Transverse colon (tissue), 4 donors: Measurements from ENCODE around the gene SPOUT1. TPM values are rescaled to one million over a fixed set of nuclear protein-coding genes. Genes with fewer than 3 reads are reported as not detected.
A peak's percentile ranks its signal among the peaks of the same experiment; 100 is the strongest.
"Not testable (repeated sequence)": the region's sequence is repeated elsewhere in the genome, so short reads cannot be mapped to it uniquely, and the experiment has no call there.

Source experiments
- DNase-seq: peaks from one replicate; pipeline ENCODE4 v3.0.0-alpha.2; 2019
- H3K27ac ChIP-seq, 4 donors: fragments of 200-600 bp; sonication (generic); 2 replicates each; pipeline ENCODE4 v1.5.1; 2016 to 2018; ENCODE audit warnings: inconsistent platforms in 4 of 4
- H3K27me3 ChIP-seq: fragments of 200-600 bp; sonication (generic); 2 replicates; pipeline ENCODE4 v1.5.1; 2017; ENCODE audit warnings: inconsistent platforms
- H3K36me3 ChIP-seq, 4 donors: fragments of 200-600 bp; sonication (generic); 2 replicates each; pipeline ENCODE4 v1.5.1; 2017 to 2019; ENCODE audit warnings: inconsistent platforms in 4 of 4
- H3K4me1 ChIP-seq, 4 donors: fragments of 200-600 bp; sonication (generic); 2 replicates each; pipeline ENCODE4 v1.5.1; 2017 to 2020; ENCODE audit warnings: inconsistent platforms in 4 of 4
- H3K4me3 ChIP-seq, 4 donors: fragments of 200-600 bp; sonication (generic); 1 replicate in 1 of 4; 2 replicates in 3 of 4; pipeline versions ENCODE4 v1.5.1 to v1.6.1; 2017 to 2019; ENCODE audit warnings: inconsistent platforms in 4 of 4
- H3K9me3 ChIP-seq, 2 donors: fragments of 200-600 bp; sonication (generic); 2 replicates each; pipeline ENCODE4 v1.5.1; 2017 to 2019; ENCODE audit warnings: inconsistent platforms in 2 of 2
- EP300 ChIP-seq: sonication (generic); formaldehyde crosslinking; IDR thresholded peaks from one replicate; pipeline ENCODE4 v1.6.1; 2017; ENCODE audit warnings: antibody characterized with exemption, low read depth
- POLR2A ChIP-seq: fragments of 450-650 bp; IDR thresholded peaks from one replicate; pipeline ENCODE4 v1.6.1; 2016; ENCODE audit warnings: antibody characterized with exemption, mild to moderate bottlenecking, moderate library complexity
- POLR2AphosphoS5 ChIP-seq, 3 donors: sonication (generic); formaldehyde crosslinking; IDR thresholded peaks; one replicate each; pipeline ENCODE4 v1.6.1; 2016; ENCODE audit warnings: antibody characterized with exemption in 3 of 3
- whole genome bisulfite sequencing, 2 donors: methylation state at CpG; one replicate each; pipeline ENCODE4 v1.1.5; 2018; ENCODE audit warnings: low coverage in 1 of 2; 5-methylcytosine and 5-hydroxymethylcytosine counted together
- in situ Hi-C, 4 donors: fragments of 200-750 bp; cut with MboI; loops; one replicate each; pipeline versions ENCODE4 v1.15.0 to v1.15.1; 2017; ENCODE audit warnings: low sequenced_read_pairs in 3 of 4, low pct_ligation_motif_present in 1 of 4, low pct_unique_long_range_greater_than_20kb in 1 of 4
- intact Hi-C: fragments of 100-400 bp; cut with DNase I; formaldehyde crosslinking; loops from one replicate; pipeline ENCODE4 v1.15.1; 2023; ENCODE audit warnings: low total_unique reads
- total RNA-seq, 4 donors: library from RNA; depleted of rRNA; stranded (reverse); fragments of >200 nt; gene quantifications; one replicate each; pipeline ENCODE4 v1.1.0, GENCODE V29; 2016
- TF ChIP-seq, protein P1 (sequence below), 5 experiments: fragments of 200-600 bp in 3 of 5; fragments of 450-650 bp in 2 of 5; sonication (generic) in 3 of 5; IDR thresholded peaks; 1 replicate in 2 of 5; 2 replicates in 3 of 5; pipeline ENCODE4 v1.5.1; 2016 to 2017; ENCODE audit warnings: antibody characterized with exemption in 5 of 5, inconsistent platforms in 3 of 5, mild to moderate bottlenecking in 2 of 5, moderate library complexity in 1 of 5

SPOUT1 gene
- total RNA-seq, 4 donors from 2014 or later: 19.5 to 48.3 (median 26.6) TPM

DNA sequence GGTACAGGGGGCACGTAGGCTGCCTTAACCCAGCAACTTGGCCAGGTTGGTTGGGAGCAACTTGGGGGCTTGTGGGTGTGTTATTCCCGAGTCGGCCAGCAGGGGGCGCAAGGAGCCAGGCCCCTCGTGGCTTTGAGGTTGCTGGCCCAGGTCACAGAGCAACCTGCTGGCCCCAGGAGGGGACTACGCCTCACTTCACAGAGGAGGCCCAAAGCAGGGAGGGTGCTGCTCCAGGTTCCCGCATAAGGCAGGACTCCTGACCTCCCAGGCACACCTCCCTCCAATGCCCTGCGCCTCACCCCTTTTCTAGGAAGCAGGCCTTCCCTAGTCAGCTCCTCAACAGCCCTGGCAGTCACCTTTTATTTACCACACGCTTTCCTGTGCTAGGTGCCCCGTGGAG, 34.1 kb upstream of the SPOUT1 start:
- H3K36me3 ChIP-seq: no peaks in the 10 kb centered on the region
- no peaks in the 10 kb centered on the region for H3K27me3 ChIP-seq
- peaks cover 0 to 7% (median 2%) of the 10 kb centered on the region in 4 donors for H3K4me1 ChIP-seq
- intact Hi-C loops (loop anchor here (1.0 kb wide), 1 partner anchor 65 kb away; no protein-coding TSS in a partner anchor), in situ Hi-C loops (loop anchor here (5.0 to 10.0 kb wide), 3 partner anchors 59 to 64 kb away; partner anchors contain the start of gene PHYHD1 (in 3 of the 4))
- TF ChIP-seq POLR2A (no peak), POLR2AphosphoS5 (IDR thresholded peaks at IDR 0.05) (no peak)
- TF ChIP-seq, protein P1, sequence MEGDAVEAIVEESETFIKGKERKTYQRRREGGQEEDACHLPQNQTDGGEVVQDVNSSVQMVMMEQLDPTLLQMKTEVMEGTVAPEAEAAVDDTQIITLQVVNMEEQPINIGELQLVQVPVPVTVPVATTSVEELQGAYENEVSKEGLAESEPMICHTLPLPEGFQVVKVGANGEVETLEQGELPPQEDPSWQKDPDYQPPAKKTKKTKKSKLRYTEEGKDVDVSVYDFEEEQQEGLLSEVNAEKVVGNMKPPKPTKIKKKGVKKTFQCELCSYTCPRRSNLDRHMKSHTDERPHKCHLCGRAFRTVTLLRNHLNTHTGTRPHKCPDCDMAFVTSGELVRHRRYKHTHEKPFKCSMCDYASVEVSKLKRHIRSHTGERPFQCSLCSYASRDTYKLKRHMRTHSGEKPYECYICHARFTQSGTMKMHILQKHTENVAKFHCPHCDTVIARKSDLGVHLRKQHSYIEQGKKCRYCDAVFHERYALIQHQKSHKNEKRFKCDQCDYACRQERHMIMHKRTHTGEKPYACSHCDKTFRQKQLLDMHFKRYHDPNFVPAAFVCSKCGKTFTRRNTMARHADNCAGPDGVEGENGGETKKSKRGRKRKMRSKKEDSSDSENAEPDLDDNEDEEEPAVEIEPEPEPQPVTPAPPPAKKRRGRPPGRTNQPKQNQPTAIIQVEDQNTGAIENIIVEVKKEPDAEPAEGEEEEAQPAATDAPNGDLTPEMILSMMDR (IDR thresholded peaks at IDR 0.05): peak; percentile 93 to 98 (median 97)
- WGBS, 2 donors: 37% methylated on average over 6 of the region's 10 CpGs; no CpG with 5 or more reads in 1 of the 2 donors
- no peaks in the 10 kb centered on the region for H3K9me3 ChIP-seq
- no peak overlapping the region for H3K27ac ChIP-seq
- H3K4me3 ChIP-seq: no peak overlapping the region
- DNase-seq: peak; percentile 80

DNA sequence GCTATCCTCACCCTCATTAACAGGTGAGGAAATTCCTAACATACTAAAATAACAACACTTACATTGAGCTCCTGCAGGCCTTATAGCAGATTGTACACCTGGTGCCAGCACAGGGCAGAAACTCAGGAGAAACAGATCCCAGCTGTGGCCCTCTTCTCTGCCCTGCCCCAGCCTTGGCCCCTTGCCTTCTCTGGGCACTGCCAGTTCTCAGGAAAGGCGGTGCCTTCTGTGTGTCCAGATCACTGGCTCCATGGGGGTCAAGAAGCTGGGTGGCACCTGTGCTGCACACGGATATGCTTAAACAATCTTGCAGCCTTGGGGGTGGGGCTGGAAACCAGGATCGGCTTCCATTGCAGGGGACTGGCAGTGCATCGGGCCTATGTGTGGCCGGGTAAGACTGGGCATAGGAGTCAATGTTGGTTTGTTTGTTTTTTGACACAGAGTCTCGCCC, 32.8 kb upstream of the SPOUT1 start:
- intact Hi-C loops (no loop called here), in situ Hi-C loops (loop anchor here (5.0 to 10.0 kb wide), 3 partner anchors 60 to 65 kb away; partner anchors contain the start of gene PHYHD1 (in 3 of the 4))
- Histone ChIP-seq H3K4me1 (peaks cover 0 to 7% (median 2%) of the 10 kb centered on the region in 4 donors), H3K27ac (no peak overlapping the region), H3K27me3 (no peaks in the 10 kb centered on the region), H3K36me3 (no peaks in the 10 kb centered on the region), H3K9me3 (no peaks in the 10 kb centered on the region), H3K4me3 (no peak overlapping the region)
- peak; percentile 33 for DNase-seq
- 59% methylated on average over 6 of the region's 6 CpGs; no CpG with 5 or more reads in 1 of the 2 donors for WGBS, 2 donors
- TF ChIP-seq, protein P1 (IDR thresholded peaks at IDR 0.05): no peak
- TF ChIP-seq EP300: no peak

DNA sequence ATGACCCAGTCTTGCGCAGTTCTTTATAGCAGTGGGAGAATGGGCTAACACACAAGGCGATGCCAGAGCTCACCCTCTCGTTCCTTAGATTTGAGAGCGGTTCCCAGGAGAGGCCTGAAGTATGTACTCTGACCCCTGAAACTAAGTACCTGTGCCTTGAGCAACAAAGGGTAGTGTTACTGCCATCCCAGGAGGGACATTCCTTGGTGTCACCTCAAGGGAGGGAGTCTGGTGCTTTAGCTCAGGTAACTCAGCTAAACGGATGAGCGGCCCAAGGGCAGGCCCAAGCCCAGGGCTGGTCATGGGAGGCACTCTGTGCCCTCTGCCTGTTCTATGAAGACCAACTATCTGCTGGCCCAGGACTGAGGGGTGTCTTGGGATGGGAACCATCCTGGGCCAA, 31.9 kb upstream of the SPOUT1 start:
- Histone ChIP-seq H3K27me3 (no peaks in the 10 kb centered on the region), H3K27ac (no peak overlapping the region), H3K4me3 (no peak overlapping the region), H3K4me1 (peaks cover 0 to 7% (median 2%) of the 10 kb centered on the region in 4 donors), H3K9me3 (no peaks in the 10 kb centered on the region), H3K36me3 (no peaks in the 10 kb centered on the region)
- WGBS, 2 donors: 79 to 100% methylated on average over 1 to 6 of the region's 6 CpGs
- DNase-seq: no peak
- intact Hi-C loops (no loop called here), in situ Hi-C loops (loop anchor here (5.0 to 10.0 kb wide), 3 partner anchors 61 to 66 kb away; partner anchors contain the start of gene PHYHD1 (in 3 of the 4))
- TF ChIP-seq EP300 (no peak), POLR2A (no peak), POLR2AphosphoS5 (IDR thresholded peaks at IDR 0.05) (no peak)
- TF ChIP-seq, protein P1 (IDR thresholded peaks at IDR 0.05): no peak

DNA sequence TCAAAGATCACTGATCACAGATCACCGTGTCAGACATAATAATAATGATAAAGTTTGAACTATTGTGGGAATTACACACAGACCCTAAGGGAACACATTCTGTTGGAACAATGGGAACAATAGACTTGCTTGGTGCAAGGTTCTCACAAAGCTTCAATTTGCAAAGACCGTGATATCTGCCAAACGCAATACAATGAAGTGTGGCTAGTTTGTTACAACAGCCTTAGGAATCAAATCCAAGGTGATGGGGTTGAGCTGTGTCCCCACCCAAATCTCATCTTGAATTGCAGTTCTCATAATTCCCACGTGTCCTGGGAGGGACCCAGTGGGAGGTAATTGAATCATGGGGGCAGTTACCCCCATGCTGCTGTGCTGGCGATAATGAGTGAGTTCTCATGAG, 31.3 kb upstream of the SPOUT1 start:
- Histone ChIP-seq H3K4me3 (no peak overlapping the region), H3K36me3 (no peaks in the 10 kb centered on the region), H3K27ac (no peak overlapping the region), H3K4me1 (peaks cover 0 to 7% (median 2%) of the 10 kb centered on the region in 4 donors), H3K27me3 (no peaks in the 10 kb centered on the region), H3K9me3 (no peaks in the 10 kb centered on the region)
- in situ Hi-C loops (loop anchor here (5.0 to 10.0 kb wide), 3 partner anchors 61 to 66 kb away; partner anchors contain the start of gene PHYHD1 (in 3 of the 4)), intact Hi-C loops (no loop called here)
- no peak for DNase-seq
- TF ChIP-seq POLR2AphosphoS5 (IDR thresholded peaks at IDR 0.05) (no peak), EP300 (no peak)
- 82 to 100% methylated on average over 2 to 5 of the region's 5 CpGs for WGBS, 2 donors

DNA sequence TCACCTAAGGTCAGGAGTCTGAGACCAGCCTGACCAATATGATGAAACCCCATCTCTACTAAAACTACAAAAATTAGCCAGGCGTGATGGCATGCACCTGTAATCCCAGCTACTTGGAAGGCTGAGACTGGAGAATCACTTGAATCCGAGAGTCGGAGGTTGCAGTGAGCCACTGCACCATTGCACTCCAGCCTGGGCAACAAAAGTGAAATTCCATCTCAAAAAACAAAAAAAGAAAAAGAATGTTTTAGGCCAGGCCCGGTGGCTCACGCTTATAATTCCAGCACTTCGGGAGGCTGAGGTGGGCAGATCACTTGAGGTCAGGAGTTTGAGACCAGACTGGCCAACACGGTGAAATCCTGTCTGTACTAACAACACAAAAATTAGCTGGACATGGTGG, 28.9 kb upstream of the SPOUT1 start:
- H3K27me3 ChIP-seq, intact Hi-C loops, DNase-seq, in situ Hi-C loops, H3K9me3 ChIP-seq, H3K4me1 ChIP-seq, H3K4me3 ChIP-seq, H3K36me3 ChIP-seq, H3K27ac ChIP-seq: not testable (repeated sequence)
- 80 to 96% methylated on average over 3 to 7 of the region's 7 CpGs for WGBS, 2 donors

DNA sequence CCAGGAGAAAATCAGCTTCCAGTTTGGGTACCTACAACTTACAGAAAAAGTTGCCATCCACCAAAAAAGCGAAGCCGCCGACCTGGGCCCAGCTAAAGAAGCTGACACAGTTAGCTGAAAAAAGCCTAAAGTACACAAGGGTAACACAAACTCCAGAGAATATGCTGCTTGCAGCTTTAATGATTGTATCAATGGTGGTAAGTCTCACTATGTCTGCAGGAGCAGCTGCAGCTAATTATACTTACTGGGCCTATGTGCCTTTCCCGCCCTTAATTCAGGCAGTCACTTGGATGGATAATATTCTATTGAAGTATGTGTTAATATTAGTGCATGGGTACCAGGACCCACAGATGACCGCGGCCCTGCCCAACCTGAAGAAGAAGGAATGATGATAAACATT, 24.9 kb upstream of the SPOUT1 start:
- H3K36me3 ChIP-seq, H3K4me3 ChIP-seq, H3K27me3 ChIP-seq, intact Hi-C loops, H3K9me3 ChIP-seq, H3K27ac ChIP-seq, in situ Hi-C loops, DNase-seq, H3K4me1 ChIP-seq: not testable (repeated sequence)
- 94 to 100% methylated on average over 1 to 6 of the region's 6 CpGs for WGBS, 2 donors

DNA sequence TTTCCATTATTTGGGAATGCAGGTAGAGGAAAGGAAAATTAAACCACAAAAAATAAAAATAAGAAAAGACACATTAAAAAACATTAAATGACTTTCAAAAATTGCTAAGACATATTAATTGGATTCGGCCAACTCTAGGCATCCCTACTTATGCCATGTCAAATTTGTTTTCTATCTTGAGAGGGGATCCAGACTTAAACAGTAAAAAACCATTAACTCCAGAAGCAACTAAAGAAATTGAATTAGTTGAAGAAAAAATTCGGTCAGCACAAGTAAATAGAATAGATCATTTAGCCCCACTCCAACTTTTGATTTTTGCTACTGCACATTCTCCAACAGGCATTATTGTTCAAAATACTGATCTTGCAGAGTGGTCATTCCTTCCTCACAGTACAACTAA, 23.1 kb upstream of the SPOUT1 start:
- H3K9me3 ChIP-seq, H3K36me3 ChIP-seq, H3K4me3 ChIP-seq, DNase-seq, H3K27me3 ChIP-seq, H3K27ac ChIP-seq, in situ Hi-C loops, H3K4me1 ChIP-seq, intact Hi-C loops: not testable (repeated sequence)
- WGBS, 2 donors: 86 to 88% methylated on average over 2 of the region's 2 CpGs
